GM21367 (cell line): ENCODE results near the gene PPIE.
"Not testable (repeated sequence)": the region's sequence is repeated elsewhere in the genome, so short reads cannot be mapped to it uniquely, and the experiment has no call there.

Experiments used
- ATAC-seq: cut with Tn5 transposase; IDR thresholded peaks from one replicate; pipeline ENCODE4 v1.9.1; 2021; ENCODE audit not compliant: unreplicated experiment

Gene PPIE

GRCh38 chr1:39757501-39757900, 18.8 kb downstream of the PPIE start:
- no peak for ATAC-seq

GRCh38 chr1:39758556-39759435, 20.1 kb downstream of the PPIE start:
- ATAC-seq = no peak

GRCh38 chr1:39759436-39759726, 20.7 kb downstream of the PPIE start:
- no peak for ATAC-seq

- ATAC-seq = no peak
These were observed 21.7 kb downstream of the PPIE start for GRCh38 chr1:39760074-39761008.

- ATAC-seq = no peak
These were observed 22.3 kb downstream of the PPIE start for GRCh38 chr1:39761016-39761415.

GRCh38 chr1:39761557-39762260, 23.0 kb downstream of the PPIE start:
- no peak for ATAC-seq

GRCh38 chr1:39762550-39763540, 24.2 kb downstream of the PPIE start:
- ATAC-seq = no peak

- not testable (repeated sequence) for ATAC-seq
These were observed 25.1 kb downstream of the PPIE start for GRCh38 chr1:39763619-39764374.

GRCh38 chr1:39764512-39764911, 25.8 kb downstream of the PPIE start:
- not testable (repeated sequence) for ATAC-seq

GRCh38 chr1:39766466-39766865, 27.8 kb downstream of the PPIE start:
- not testable (repeated sequence) for ATAC-seq

GRCh38 chr1:39769502-39769901, 30.8 kb downstream of the PPIE start:
- ATAC-seq = not testable (repeated sequence)

GRCh38 chr1:39770100-39771021, 31.7 kb downstream of the PPIE start:
- ATAC-seq = not testable (repeated sequence)

GRCh38 chr1:39771022-39771532, 32.4 kb downstream of the PPIE start, which contains the start of gene OXCT2:
Gene OXCT2, minus strand, starts transcription at chr1:39771348. Its CDS starts 93 bp downstream, at chr1:39771255.
- not testable (repeated sequence) for ATAC-seq

GRCh38 chr1:39773369-39773979, 34.8 kb downstream of the PPIE start:
- not testable (repeated sequence) for ATAC-seq

- ATAC-seq = not testable (repeated sequence)
These were observed 36.5 kb downstream of the PPIE start for GRCh38 chr1:39775141-39775540.

GRCh38 chr1:39775676-39776399, 37.2 kb downstream of the PPIE start:
- ATAC-seq = not testable (repeated sequence)

GRCh38 chr1:39776400-39776713, 37.7 kb downstream of the PPIE start:
- no peak for ATAC-seq
